Measurements from ENCODE around the gene RAC2.

RAC2 gene

DNA sequence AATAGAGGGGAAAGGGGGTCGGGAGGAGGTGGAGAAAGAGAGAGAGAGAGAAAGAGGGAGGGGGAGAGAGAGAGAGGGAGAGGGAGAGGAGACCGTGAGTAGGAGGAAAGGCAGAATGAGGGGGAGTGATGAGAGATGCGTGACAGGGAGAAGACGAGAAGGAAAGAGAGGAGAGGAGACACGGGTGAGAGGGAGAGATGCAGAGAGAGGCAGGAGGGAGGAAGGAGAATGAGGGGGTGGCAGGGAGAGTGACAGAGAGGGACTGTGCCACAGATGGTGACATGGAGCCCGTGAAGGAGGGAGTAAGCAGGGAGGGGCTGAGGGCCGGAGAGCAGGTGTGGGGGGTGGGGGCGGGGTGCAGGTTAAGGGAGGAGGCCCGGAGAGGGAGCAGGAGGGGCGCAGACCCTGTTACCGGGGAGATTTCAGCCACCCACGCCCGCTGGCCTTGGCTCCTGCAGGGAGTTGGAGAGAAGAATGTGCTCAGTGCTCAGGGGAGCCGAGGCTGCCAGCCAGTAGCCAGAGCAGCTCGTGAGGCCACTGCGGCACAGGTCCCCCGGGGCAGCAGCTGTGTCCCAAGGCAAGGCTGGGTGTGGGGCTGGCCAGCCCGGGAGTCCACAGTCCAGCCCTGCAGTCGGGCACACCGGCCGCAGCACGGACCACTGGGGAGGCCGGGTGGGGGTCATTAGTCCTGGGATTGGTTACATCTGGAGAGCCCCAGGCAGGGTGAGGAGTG, 31.7 kb downstream of the RAC2 start, which contains the start of gene SSTR3:
Gene SSTR3, minus strand, starts transcription at position 304 of the 733 bp plus-strand sequence. CDS start 4,674 bp downstream, outside the sequence.
- TF ChIP-seq, protein P1, sequence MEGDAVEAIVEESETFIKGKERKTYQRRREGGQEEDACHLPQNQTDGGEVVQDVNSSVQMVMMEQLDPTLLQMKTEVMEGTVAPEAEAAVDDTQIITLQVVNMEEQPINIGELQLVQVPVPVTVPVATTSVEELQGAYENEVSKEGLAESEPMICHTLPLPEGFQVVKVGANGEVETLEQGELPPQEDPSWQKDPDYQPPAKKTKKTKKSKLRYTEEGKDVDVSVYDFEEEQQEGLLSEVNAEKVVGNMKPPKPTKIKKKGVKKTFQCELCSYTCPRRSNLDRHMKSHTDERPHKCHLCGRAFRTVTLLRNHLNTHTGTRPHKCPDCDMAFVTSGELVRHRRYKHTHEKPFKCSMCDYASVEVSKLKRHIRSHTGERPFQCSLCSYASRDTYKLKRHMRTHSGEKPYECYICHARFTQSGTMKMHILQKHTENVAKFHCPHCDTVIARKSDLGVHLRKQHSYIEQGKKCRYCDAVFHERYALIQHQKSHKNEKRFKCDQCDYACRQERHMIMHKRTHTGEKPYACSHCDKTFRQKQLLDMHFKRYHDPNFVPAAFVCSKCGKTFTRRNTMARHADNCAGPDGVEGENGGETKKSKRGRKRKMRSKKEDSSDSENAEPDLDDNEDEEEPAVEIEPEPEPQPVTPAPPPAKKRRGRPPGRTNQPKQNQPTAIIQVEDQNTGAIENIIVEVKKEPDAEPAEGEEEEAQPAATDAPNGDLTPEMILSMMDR (IDR thresholded peaks at IDR 0.05; ENCODE audit: insufficient read depth, low read depth, low read length, missing control alignments), result no peak
- DNase-seq (ENCODE audit: low read depth), result no peak
- H3K4me3 ChIP-seq (ENCODE audit: low read length), result no peak within 1 kb of the TSS

DNA sequence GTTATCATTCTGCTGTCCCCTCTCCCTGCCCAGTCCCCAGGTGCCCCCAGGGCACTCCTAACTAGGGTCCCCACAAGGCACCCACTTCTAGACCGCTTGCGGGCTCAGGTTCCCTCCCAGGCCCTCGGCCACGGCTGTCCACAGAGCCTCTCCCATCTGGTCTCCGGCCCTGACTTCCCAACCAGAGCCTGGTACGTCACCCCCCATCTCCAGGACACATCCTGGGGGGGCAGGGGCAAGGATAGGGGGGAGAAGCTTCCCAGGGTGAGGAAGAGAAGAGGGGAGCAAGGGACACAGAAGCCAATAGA, 32.2 kb downstream of the RAC2 start:
- no peak overlapping the region for H3K4me3 ChIP-seq (ENCODE audit: low read length)
- TF ChIP-seq, protein P1 (IDR thresholded peaks at IDR 0.05; ENCODE audit: insufficient read depth, low read depth, low read length, missing control alignments), result no peak
- no peak for DNase-seq (ENCODE audit: low read depth)

DNA sequence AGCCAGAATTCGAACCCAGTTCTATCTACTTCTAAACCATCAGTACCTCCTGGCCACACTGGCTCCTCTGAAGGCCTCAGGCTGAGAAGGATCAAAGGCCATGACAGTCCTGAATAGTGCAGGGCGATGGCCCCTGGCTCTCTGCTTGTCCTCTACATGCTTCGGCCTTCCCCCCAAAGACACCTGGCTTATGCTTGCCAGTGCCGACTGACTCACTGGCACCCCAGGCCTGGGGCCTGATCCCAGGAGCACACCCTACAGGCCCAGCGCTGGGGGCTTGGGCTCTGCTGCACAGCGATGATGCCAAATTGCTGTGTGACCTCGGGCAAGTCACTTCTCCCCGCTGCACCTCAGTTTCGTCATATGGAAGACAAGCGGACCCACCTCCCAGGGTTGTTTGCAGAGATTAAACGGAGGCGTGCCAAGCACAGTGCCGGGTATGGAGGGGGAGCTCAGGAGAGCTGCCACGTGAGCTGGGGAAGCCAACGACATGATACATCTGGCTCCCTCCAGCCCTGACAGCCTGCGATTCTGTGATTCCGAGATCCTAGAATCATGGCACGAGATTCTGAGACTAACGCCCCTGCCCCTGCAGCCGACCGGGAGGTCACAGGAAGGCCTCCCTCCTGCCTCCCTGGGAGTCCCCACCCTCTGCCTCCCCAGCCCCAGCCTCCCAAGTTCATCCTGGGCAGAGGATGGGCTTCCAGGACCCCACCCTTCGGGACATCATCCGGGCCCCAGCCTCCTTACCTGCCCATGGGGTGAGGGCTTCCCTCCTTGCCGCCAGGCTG, 32.8 kb downstream of the RAC2 start:
- H3K4me3 ChIP-seq (ENCODE audit: low read length), result no peak overlapping the region
- TF ChIP-seq, protein P1 (IDR thresholded peaks at IDR 0.05; ENCODE audit: insufficient read depth, low read depth, low read length, missing control alignments), result no peak
- DNase-seq (ENCODE audit: low read depth), result no peak

DNA sequence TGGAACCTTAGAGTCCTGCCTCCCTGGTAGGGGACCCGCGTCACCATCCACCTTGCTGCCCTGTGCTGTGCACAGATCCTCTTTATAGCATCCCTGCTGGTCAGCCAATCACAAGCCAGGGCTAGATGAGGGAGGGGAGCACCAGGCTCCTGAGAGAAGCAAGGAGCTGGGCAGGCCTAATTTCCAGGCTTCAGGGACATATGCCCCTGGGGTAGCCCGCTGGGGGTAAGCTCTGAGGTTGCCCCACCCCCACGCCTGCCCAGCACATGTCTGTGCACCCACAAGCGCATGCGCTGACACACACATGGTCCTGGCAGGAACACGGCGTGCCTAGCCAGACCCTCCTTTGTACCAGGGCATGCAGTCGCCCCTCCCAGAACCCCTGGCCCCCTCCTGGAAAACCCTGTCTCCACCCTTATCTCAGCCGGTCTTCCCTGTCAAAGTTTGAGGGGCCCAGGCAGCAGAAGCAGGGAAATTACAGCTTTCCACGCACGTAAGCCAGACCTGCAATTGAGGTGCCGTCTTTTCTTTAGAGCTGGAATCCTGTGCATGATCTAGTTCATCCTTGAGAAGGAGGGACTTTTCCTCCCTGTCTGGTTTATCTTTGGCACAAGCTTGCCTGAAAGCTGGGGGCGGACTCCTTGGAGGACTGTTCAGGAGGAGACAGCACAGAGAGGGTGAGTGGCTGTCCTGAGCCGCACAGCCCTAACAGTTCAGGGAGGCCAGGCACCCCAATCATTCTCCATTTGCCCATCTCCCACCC, 33.8 kb downstream of the RAC2 start:
- no peak for DNase-seq (ENCODE audit: low read depth)
- TF ChIP-seq, protein P1 (IDR thresholded peaks at IDR 0.05; ENCODE audit: insufficient read depth, low read depth, low read length, missing control alignments), result no peak
- H3K4me3 ChIP-seq (ENCODE audit: low read length), result no peak overlapping the region

DNA sequence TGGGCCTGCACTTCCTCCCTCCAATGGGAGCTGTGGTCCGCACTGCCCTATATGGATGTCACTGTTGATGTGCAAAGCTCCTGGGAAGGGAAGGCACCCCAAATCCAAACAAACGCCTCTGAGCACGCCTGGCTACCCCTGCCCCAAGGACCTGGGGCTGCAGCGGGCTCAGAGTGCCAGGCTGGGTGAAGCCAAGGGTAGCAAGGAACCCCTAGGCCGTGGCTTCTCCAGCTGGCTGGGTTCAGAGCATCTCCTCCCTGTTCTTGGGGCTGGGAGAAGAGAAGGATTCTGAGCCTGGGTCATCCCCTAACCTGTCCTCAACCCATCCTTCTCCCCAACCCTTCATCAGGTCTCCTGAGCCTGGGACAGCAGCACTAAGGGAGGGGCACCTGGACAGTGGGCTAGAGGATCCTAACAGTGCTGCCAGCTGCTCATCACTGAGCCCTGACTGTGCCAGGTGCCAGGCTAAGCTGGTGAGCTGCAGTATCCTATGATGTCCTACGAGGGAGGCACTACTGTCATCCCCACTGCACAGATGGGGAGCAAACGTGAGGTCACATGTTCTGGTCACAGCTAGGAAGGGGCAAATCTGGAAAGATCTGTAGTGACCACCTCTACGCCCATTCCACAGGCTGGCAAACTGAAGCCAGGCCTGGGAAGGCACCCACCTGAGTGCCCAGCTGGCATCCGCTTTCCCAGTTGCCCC, 34.8 kb downstream of the RAC2 start:
- DNase-seq (ENCODE audit: low read depth), result no peak
- H3K4me3 ChIP-seq (ENCODE audit: low read length), result no peak overlapping the region
- TF ChIP-seq, protein P1 (IDR thresholded peaks at IDR 0.05; ENCODE audit: insufficient read depth, low read depth, low read length, missing control alignments), result no peak

DNA sequence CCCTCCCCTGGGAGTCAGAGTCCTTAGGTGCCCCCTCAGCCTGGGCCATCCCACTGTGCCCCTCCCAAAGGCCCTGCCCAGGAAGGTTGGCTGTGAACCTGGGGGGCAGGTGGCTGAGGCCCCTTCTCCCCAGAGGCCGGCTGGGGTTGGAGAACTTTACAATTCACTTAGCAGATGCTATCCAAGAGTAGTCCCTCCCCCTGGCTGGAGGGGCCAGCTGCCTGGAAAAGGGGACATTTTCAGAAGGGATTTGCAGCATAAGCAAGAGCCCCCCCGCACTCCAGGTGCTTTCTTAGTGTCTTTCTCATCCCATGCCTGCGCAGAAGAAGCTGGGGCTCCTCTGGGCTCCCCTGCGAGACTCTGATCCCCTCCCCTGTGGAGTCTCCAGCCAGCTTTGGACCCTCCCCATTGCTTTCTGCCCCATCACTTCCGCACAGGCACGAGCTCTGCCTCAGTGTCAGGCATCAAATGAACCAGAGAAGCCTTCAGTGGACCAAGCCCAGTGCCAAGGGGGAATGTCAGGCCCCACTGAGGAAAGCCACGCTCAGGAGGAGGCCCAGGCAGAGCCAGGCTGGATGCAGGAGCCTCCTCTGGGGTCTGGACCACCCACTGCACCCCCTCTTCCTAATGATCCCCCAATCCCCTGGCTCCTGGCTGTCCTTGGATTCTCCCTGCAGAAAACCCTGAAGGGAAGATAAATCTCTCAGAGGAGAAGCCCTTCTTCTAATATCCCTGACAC, 35.5 kb downstream of the RAC2 start:
- DNase-seq (ENCODE audit: low read depth), result no peak
- no peak overlapping the region for H3K4me3 ChIP-seq (ENCODE audit: low read length)
- TF ChIP-seq, protein P1 (IDR thresholded peaks at IDR 0.05; ENCODE audit: insufficient read depth, low read depth, low read length, missing control alignments), result no peak

Data from epithelial cell of esophagus (primary cell).